ENCODE measurements around the gene SLC6A11.

GRCh38 chr3:10888518-10889090 is 72.6 kb downstream of the SLC6A11 start:
- TF ChIP-seq CTCF (IDR thresholded peaks at IDR 0.05), result no peak
- no peak for TF ChIP-seq POLR2A (IDR thresholded peaks at IDR 0.05)

Data from esophagus squamous epithelium (tissue), 4 donors.